Esophagus muscularis mucosa (tissue), 4 donors: ENCODE results near the gene NCAM1.

ENCODE experiments used
- CTCF ChIP-seq, 3 experiments: fragments of 200-600 bp in 2 of 3; fragments of 450-650 bp in 1 of 3; sonication (generic) in 2 of 3; IDR thresholded peaks; one replicate each; pipeline ENCODE4 v1.5.1; 2017 to 2019; ENCODE audit warnings: antibody characterized with exemption in 3 of 3, mild to moderate bottlenecking in 2 of 3, moderate library complexity in 1 of 3
- EP300 ChIP-seq: sonication (generic); formaldehyde crosslinking; IDR thresholded peaks from one replicate; pipeline ENCODE4 v1.6.1; 2017; ENCODE audit warnings: antibody characterized with exemption
- POLR2A ChIP-seq: fragments of 450-650 bp; IDR thresholded peaks from one replicate; pipeline ENCODE4 v1.6.1; 2017; ENCODE audit warnings: antibody characterized with exemption, moderate library complexity, mild to moderate bottlenecking, low read depth

- TF ChIP-seq POLR2A, result no peak
- TF ChIP-seq CTCF (IDR thresholded peaks at IDR 0.05), result no peak
- no peak for TF ChIP-seq EP300
These were observed 292.2 kb downstream of the NCAM1 start for GRCh38 chr11:113253406-113253805.
